Panc1 (cell line): ENCODE measurements around the gene COL10A1. TPM values are rescaled to one million over a fixed set of nuclear protein-coding genes. Genes with fewer than 3 reads are reported as not detected.
A peak's percentile ranks its signal among the peaks of the same experiment; 100 is the strongest.

Experiments used
- ATAC-seq: fragments of 200-7000 bp; cut with Tn5 transposase; 2 replicates; pipeline ENCODE4 v1.9.1; 2020; ENCODE audit warnings: mild to moderate bottlenecking, moderate library complexity
- BruUV-seq: library from RNA; stranded (reverse); fragments of 400-500 nt; replicated peaks from 2 replicates; lab custom pipeline; 2021; lab: Mats Ljungman, UMichigan
- CTCF ChIA-PET: fragments of 300-600 bp; sonication (Branson Sonifier 250); formaldehyde crosslinking; loops from one replicate; lab custom pipeline; 2022; ENCODE audit warnings: antibody characterized with exemption; lab: Charles Lee
- POLR2A ChIA-PET: fragments of 300-600 bp; sonication (Branson Sonifier 250); formaldehyde crosslinking; loops from one replicate; lab custom pipeline; 2022; ENCODE audit warnings: antibody characterized with exemption; lab: Charles Lee
- DNase-seq: peaks from one replicate; pipeline ENCODE4 v3.0.0-alpha.2; 2010; ENCODE audit warnings: low read depth, low spot score
- H3K27ac ChIP-seq: 2 replicates; pipeline ENCODE4 v1.5.1; 2011; ENCODE audit warnings: mild to moderate bottlenecking, low read length, inconsistent platforms
- H3K27me3 ChIP-seq: fragments of 200-500 bp; sonication (Bioruptor generic); 2 replicates; pipeline ENCODE4 v1.6.0; 2014; ENCODE audit warnings: low read length, inconsistent platforms; ENCODE audit not compliant: control insufficient read depth, insufficient read depth
- H3K36me3 ChIP-seq: fragments of 200-500 bp; sonication (Bioruptor generic); 2 replicates; pipeline ENCODE4 v1.5.1; 2014; ENCODE audit warnings: inconsistent platforms, mild to moderate bottlenecking, low read length, moderate library complexity; ENCODE audit not compliant: control insufficient read depth, insufficient read depth
- H3K4me1 ChIP-seq: 2 replicates; pipeline ENCODE4 v1.5.1; 2011; ENCODE audit warnings: inconsistent platforms, mild to moderate bottlenecking, low read length, moderate library complexity; ENCODE audit not compliant: control insufficient read depth, insufficient read depth
- H3K4me3 ChIP-seq, 2 experiments: 2 replicates each; pipeline ENCODE4 v1.5.1; 2011 to 2012; ENCODE audit warnings: low read depth in 2 of 2, low read length in 2 of 2, mild to moderate bottlenecking in 2 of 2, inconsistent platforms in 1 of 2, moderate library complexity in 1 of 2
- H3K9me3 ChIP-seq: fragments of 200-500 bp; sonication (Bioruptor generic); 2 replicates; pipeline ENCODE4 v1.5.1; 2014; ENCODE audit warnings: low read depth, mild to moderate bottlenecking, inconsistent platforms, low read length, moderate library complexity; ENCODE audit not compliant: control insufficient read depth, insufficient read depth
- POLR2AphosphoS5 ChIP-seq: IDR thresholded peaks from 2 replicates; pipeline ENCODE4 v1.6.1; 2012; ENCODE audit warnings: mild to moderate bottlenecking, low read depth, low read length, moderate library complexity
- SIN3A ChIP-seq: IDR thresholded peaks from 2 replicates; pipeline ENCODE4 v1.6.1; 2012; ENCODE audit warnings: low read depth, mild to moderate bottlenecking, low read length, moderate library complexity, borderline replicate concordance; ENCODE audit not compliant: insufficient read depth
- TCF7L2 ChIP-seq: IDR thresholded peaks from 2 replicates; pipeline ENCODE4 v1.6.1; 2011; ENCODE audit warnings: mild to moderate bottlenecking, low read depth, low read length, inconsistent platforms
- in situ Hi-C: cut with HindIII; loops from 2 replicates; pipeline ENCODE4 v1.10.0; 2016; ENCODE audit warnings: low sequenced_read_pairs, low pct_unique_long_range_greater_than_20kb
- intact Hi-C: fragments of 100-400 bp; cut with micrococcal nuclease; formaldehyde crosslinking; loops from one replicate; pipeline ENCODE4 v1.10.0; 2022; ENCODE audit not compliant: unreplicated experiment
- total RNA-seq: library from RNA; stranded (reverse); gene quantifications from one replicate; pipeline ENCODE4 v1.2.1, GENCODE V29; 2021; ENCODE audit not compliant: unreplicated experiment
- TF ChIP-seq, protein P1 (sequence below): fragments of 450-650 bp; IDR thresholded peaks from 2 replicates; pipeline ENCODE4 v1.5.1; 2017; ENCODE audit warnings: mild to moderate bottlenecking
- TF ChIP-seq, protein P2 (sequence below), 2 experiments: IDR thresholded peaks; 2 replicates each; pipeline ENCODE4 v1.6.1; 2011 to 2012; ENCODE audit warnings: low read depth in 2 of 2, control low read depth in 1 of 2, low read length in 1 of 2, mild to moderate bottlenecking in 1 of 2, moderate library complexity in 1 of 2; ENCODE audit not compliant: insufficient read depth in 1 of 2

Gene COL10A1
- total RNA-seq, 1 experiment from 2014 or later: not detected

DNA sequence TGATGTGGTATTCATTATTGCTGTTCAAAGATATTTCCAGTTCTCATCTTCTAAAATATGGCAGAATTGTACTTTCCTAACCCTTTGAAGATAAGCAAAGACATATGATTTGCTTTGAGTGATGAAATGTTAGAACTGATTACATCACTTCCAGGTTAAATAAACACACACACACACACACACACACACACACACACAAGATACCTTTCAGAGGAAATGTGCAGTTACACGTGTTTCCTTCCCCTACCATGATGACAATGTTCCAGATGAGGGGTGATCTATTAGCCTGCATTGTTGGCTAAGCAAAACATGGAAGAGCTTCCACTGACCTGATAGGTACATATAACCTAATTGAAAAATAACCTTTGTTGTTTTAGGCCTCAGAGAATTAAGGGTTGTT lies 53.6 kb downstream of the COL10A1 start:
- no peak overlapping the region for H3K4me3 ChIP-seq
- TF ChIP-seq POLR2AphosphoS5 (no peak), SIN3A (no peak), TCF7L2 (no peak)
- TF ChIP-seq, protein P1, sequence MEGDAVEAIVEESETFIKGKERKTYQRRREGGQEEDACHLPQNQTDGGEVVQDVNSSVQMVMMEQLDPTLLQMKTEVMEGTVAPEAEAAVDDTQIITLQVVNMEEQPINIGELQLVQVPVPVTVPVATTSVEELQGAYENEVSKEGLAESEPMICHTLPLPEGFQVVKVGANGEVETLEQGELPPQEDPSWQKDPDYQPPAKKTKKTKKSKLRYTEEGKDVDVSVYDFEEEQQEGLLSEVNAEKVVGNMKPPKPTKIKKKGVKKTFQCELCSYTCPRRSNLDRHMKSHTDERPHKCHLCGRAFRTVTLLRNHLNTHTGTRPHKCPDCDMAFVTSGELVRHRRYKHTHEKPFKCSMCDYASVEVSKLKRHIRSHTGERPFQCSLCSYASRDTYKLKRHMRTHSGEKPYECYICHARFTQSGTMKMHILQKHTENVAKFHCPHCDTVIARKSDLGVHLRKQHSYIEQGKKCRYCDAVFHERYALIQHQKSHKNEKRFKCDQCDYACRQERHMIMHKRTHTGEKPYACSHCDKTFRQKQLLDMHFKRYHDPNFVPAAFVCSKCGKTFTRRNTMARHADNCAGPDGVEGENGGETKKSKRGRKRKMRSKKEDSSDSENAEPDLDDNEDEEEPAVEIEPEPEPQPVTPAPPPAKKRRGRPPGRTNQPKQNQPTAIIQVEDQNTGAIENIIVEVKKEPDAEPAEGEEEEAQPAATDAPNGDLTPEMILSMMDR: no peak
- TF ChIP-seq, protein P2, sequence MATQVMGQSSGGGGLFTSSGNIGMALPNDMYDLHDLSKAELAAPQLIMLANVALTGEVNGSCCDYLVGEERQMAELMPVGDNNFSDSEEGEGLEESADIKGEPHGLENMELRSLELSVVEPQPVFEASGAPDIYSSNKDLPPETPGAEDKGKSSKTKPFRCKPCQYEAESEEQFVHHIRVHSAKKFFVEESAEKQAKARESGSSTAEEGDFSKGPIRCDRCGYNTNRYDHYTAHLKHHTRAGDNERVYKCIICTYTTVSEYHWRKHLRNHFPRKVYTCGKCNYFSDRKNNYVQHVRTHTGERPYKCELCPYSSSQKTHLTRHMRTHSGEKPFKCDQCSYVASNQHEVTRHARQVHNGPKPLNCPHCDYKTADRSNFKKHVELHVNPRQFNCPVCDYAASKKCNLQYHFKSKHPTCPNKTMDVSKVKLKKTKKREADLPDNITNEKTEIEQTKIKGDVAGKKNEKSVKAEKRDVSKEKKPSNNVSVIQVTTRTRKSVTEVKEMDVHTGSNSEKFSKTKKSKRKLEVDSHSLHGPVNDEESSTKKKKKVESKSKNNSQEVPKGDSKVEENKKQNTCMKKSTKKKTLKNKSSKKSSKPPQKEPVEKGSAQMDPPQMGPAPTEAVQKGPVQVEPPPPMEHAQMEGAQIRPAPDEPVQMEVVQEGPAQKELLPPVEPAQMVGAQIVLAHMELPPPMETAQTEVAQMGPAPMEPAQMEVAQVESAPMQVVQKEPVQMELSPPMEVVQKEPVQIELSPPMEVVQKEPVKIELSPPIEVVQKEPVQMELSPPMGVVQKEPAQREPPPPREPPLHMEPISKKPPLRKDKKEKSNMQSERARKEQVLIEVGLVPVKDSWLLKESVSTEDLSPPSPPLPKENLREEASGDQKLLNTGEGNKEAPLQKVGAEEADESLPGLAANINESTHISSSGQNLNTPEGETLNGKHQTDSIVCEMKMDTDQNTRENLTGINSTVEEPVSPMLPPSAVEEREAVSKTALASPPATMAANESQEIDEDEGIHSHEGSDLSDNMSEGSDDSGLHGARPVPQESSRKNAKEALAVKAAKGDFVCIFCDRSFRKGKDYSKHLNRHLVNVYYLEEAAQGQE (IDR thresholded peaks at IDR 0.05; ENCODE audit: insufficient read depth in 1 of 2, low read depth in 2 of 2, low read length in 1 of 2): no peak
- intact Hi-C loops (no loop called here), in situ Hi-C loops (no loop called here)
- no peaks in the 10 kb centered on the region for H3K36me3 ChIP-seq
- BruUV-seq: no TSS peak
- DNase-seq: no peak
- H3K27ac ChIP-seq: no peak overlapping the region; the same call in 1 of the 2 replicates
- no peaks in the 10 kb centered on the region; the same call in 1 of the 2 replicates for H3K27me3 ChIP-seq
- no peak for ATAC-seq
- ChIA-PET CTCF (no interaction called here), POLR2A (no interaction called here)
- no peaks in the 10 kb centered on the region for H3K9me3 ChIP-seq
- peaks cover 8% of the 10 kb centered on the region; the same call in 1 of the 2 replicates for H3K4me1 ChIP-seq

DNA sequence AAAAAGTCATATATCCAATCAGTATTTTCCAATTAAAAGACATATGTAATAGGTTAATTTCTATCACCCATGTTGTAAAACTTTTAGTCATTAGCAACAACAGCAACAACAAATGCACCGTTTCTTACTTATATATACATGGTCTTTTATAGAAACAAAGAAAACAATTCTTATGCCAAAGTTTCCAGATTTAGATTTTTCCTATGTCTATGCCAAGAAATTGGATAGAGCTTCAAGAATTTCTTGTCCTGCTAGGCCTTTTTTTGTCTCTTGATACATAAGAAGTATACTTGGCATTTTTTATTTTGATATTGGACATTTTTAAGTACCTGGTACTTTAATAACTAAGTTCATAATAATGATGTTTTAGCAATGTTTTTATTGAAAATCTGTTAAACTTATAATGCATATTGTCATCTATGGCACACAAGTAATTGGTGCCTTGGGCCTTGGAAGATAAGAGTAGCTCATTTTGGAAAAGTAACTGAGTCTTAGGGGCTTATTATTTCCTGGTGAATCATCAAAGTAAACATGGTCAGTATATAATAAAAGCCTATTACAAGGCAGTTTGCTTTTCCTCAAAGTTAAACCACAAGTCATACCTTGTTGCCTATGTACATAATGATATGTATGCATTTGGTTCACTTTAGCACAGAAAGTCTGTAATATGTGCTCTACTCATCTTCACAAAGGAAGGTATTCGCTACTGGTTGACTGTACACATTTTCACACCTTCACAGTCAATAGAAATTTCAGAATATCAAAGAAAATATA lies 55.1 kb downstream of the COL10A1 start:
- H3K9me3 ChIP-seq: no peaks in the 10 kb centered on the region
- H3K4me1 ChIP-seq: peaks cover 8% of the 10 kb centered on the region; the same call in 1 of the 2 replicates
- H3K27me3 ChIP-seq: no peaks in the 10 kb centered on the region; the same call in 1 of the 2 replicates
- ChIA-PET CTCF (no interaction called here), POLR2A (no interaction called here)
- intact Hi-C loops: no loop called here
- H3K4me3 ChIP-seq: no peak overlapping the region
- BruUV-seq: no TSS peak
- in situ Hi-C loops: no loop called here
- TF ChIP-seq SIN3A: no peak
- TF ChIP-seq TCF7L2: no peak
- TF ChIP-seq POLR2AphosphoS5: no peak
- TF ChIP-seq, protein P1: no peak
- TF ChIP-seq, protein P2 (IDR thresholded peaks at IDR 0.05; ENCODE audit: insufficient read depth in 1 of 2, low read depth in 2 of 2, low read length in 1 of 2): no peak
- DNase-seq: no peak
- H3K27ac ChIP-seq: no peak overlapping the region
- ATAC-seq: peak; percentile 68
- H3K36me3 ChIP-seq: no peaks in the 10 kb centered on the region
